DOHH2 (cell line): ENCODE measurements around the gene PRDM5.

Source experiments
- H3F3A ChIP-seq: fragments of 200-600 bp; sonication (generic), shearing (Covaris generic); 2 replicates; pipeline ENCODE4 v1.6.0; 2016; ENCODE audit warnings: antibody characterized with exemption, mild to moderate bottlenecking; ENCODE audit not compliant: control insufficient read depth, insufficient read depth
- H3K27ac ChIP-seq: fragments of 200-600 bp; sonication (generic); 2 replicates; pipeline ENCODE4 v1.5.1; 2014; ENCODE audit warnings: low read depth, mild to moderate bottlenecking, low read length, moderate library complexity
- H3K27me3 ChIP-seq: fragments of 200-600 bp; sonication (generic); 2 replicates; pipeline ENCODE4 v1.6.1; 2014; ENCODE audit warnings: mild to moderate bottlenecking, low read length, mixed read lengths; ENCODE audit not compliant: control insufficient read depth
- H3K36me3 ChIP-seq: fragments of 200-600 bp; sonication (generic); 2 replicates; pipeline ENCODE4 v1.6.1; 2014; ENCODE audit warnings: mild to moderate bottlenecking, low read length, moderate library complexity, mixed read lengths; ENCODE audit not compliant: control insufficient read depth
- H3K4me1 ChIP-seq: fragments of 200-600 bp; sonication (generic); 2 replicates; pipeline ENCODE4 v1.6.1; 2014; ENCODE audit warnings: mild to moderate bottlenecking, low read length, mixed read lengths; ENCODE audit not compliant: control insufficient read depth
- H3K4me2 ChIP-seq: fragments of 200-600 bp; sonication (generic); 2 replicates; pipeline ENCODE4 v1.6.0; 2014; ENCODE audit warnings: mild to moderate bottlenecking, low read length, moderate library complexity
- H3K4me3 ChIP-seq: fragments of 200-600 bp; sonication (generic); 2 replicates; pipeline ENCODE4 v1.5.1; 2014; ENCODE audit warnings: mild to moderate bottlenecking, low read length, mixed read lengths
- H3K79me2 ChIP-seq: fragments of 200-600 bp; sonication (generic); 2 replicates; pipeline ENCODE4 v1.6.1; 2014; ENCODE audit warnings: mild to moderate bottlenecking, low read length, mixed read lengths; ENCODE audit not compliant: control insufficient read depth
- H3K9me2 ChIP-seq: fragments of 200-600 bp; sonication (generic); replicated peaks from 2 replicates; pipeline ENCODE4 v1.6.1; 2014; ENCODE audit warnings: mild to moderate bottlenecking, low read length, mixed read lengths; ENCODE audit not compliant: control insufficient read depth
- H3K9me3 ChIP-seq: fragments of 200-600 bp; sonication (generic); 2 replicates; pipeline ENCODE4 v1.6.1; 2014; ENCODE audit warnings: antibody characterized with exemption, low read length, mixed read lengths; ENCODE audit not compliant: control insufficient read depth, insufficient read depth
- H4K20me1 ChIP-seq: fragments of 200-600 bp; sonication (generic); 2 replicates; pipeline ENCODE4 v1.6.0; 2014; ENCODE audit warnings: low read depth, mild to moderate bottlenecking, antibody characterized with exemption, low read length, moderate library complexity; ENCODE audit not compliant: control insufficient read depth, insufficient read depth
- CTCF ChIP-seq: fragments of 200-600 bp; sonication (generic); IDR thresholded peaks from one replicate; pipeline ENCODE4 v1.5.1; 2014; ENCODE audit warnings: antibody characterized with exemption, mild to moderate bottlenecking, low read depth, low read length; ENCODE audit not compliant: poor library complexity, severe bottlenecking
- EZH2phosphoT487 ChIP-seq: fragments of 200-600 bp; sonication (generic); IDR thresholded peaks from 2 replicates; pipeline ENCODE4 v1.6.1; 2017; ENCODE audit warnings: borderline replicate concordance, mild to moderate bottlenecking, antibody characterized with exemption, low read length, moderate library complexity, mixed read lengths

Gene PRDM5

GRCh38 chr4:120716346-120716745 lies 206.2 kb downstream of the PRDM5 start:
- TF ChIP-seq CTCF: no peak
- TF ChIP-seq EZH2phosphoT487: no peak
- no peaks in the 10 kb centered on the region for H3K79me2 ChIP-seq
- no peaks in the 10 kb centered on the region for H3K9me3 ChIP-seq

GRCh38 chr4:120714417-120715010 lies 208.0 kb downstream of the PRDM5 start:
- H3F3A ChIP-seq: no peaks in the 10 kb centered on the region
- TF ChIP-seq CTCF (no peak), EZH2phosphoT487 (no peak)
- no peaks in the 10 kb centered on the region for H4K20me1 ChIP-seq
- no peak overlapping the region for H3K27ac ChIP-seq
- no peaks in the 10 kb centered on the region for H3K79me2 ChIP-seq
- H3K4me2 ChIP-seq: no peak overlapping the region
- no peaks in the 10 kb centered on the region for H3K9me3 ChIP-seq
- peaks cover 6% of the 10 kb centered on the region for H3K4me1 ChIP-seq
- H3K27me3 ChIP-seq: no peaks in the 10 kb centered on the region
- no peaks in the 10 kb centered on the region for H3K36me3 ChIP-seq
- no peak overlapping the region for H3K4me3 ChIP-seq
- H3K9me2 ChIP-seq: no peaks in the 10 kb centered on the region

More at GRCh38 chr4:120716346-120716745, 206.2 kb downstream of the PRDM5 start:
- Histone ChIP-seq H3K4me3 (no peak overlapping the region), H3K27ac (no peak overlapping the region), H4K20me1 (no peaks in the 10 kb centered on the region), H3K4me2 (no peak overlapping the region), H3K36me3 (no peaks in the 10 kb centered on the region), H3K4me1 (peaks cover 24% of the 10 kb centered on the region), H3F3A (0 out of 2 replicates have a peak, but pooled peaks cover 3% of the 10 kb centered on the region), H3K9me2 (no peaks in the 10 kb centered on the region), H3K27me3 (no peaks in the 10 kb centered on the region)

- H3K4me1 ChIP-seq: no peaks in the 10 kb centered on the region
- H3K27me3 ChIP-seq: no peaks in the 10 kb centered on the region
- no peaks in the 10 kb centered on the region for H4K20me1 ChIP-seq
- no peak for TF ChIP-seq CTCF
- no peak for TF ChIP-seq EZH2phosphoT487
- H3K36me3 ChIP-seq: no peaks in the 10 kb centered on the region
- H3K4me2 ChIP-seq: no peak overlapping the region
- H3K27ac ChIP-seq: no peak overlapping the region
- no peaks in the 10 kb centered on the region for H3F3A ChIP-seq
- no peak overlapping the region for H3K4me3 ChIP-seq
- H3K79me2 ChIP-seq: no peaks in the 10 kb centered on the region
- H3K9me2 ChIP-seq: no peaks in the 10 kb centered on the region
- no peaks in the 10 kb centered on the region for H3K9me3 ChIP-seq
Measured at GRCh38 chr4:120709991-120710390, 212.5 kb downstream of the PRDM5 start.
